Left renal pelvis (tissue), 4 donors: ENCODE data around the gene VWA2. TPM values are rescaled to one million over a fixed set of nuclear protein-coding genes. Genes with fewer than 3 reads are reported as not detected.

ENCODE experiments used
- DNase-seq, 4 donors: peaks; one replicate each; pipeline ENCODE4 v3.0.0-alpha.2; 2013; ENCODE audit warnings: low read depth in 4 of 4, low spot score in 3 of 4
- polyA plus RNA-seq, 4 donors: library from polyadenylated mRNA; unstranded; fragments of 120-200 nt; gene quantifications; one replicate each; pipeline ENCODE4 v1.2.1, GENCODE V29; 2013; ENCODE audit not compliant: insufficient read length in 4 of 4

VWA2 gene
- polyA plus RNA-seq, 4 donors: 0.25 to 2.8 (median 2.0) TPM

DNA sequence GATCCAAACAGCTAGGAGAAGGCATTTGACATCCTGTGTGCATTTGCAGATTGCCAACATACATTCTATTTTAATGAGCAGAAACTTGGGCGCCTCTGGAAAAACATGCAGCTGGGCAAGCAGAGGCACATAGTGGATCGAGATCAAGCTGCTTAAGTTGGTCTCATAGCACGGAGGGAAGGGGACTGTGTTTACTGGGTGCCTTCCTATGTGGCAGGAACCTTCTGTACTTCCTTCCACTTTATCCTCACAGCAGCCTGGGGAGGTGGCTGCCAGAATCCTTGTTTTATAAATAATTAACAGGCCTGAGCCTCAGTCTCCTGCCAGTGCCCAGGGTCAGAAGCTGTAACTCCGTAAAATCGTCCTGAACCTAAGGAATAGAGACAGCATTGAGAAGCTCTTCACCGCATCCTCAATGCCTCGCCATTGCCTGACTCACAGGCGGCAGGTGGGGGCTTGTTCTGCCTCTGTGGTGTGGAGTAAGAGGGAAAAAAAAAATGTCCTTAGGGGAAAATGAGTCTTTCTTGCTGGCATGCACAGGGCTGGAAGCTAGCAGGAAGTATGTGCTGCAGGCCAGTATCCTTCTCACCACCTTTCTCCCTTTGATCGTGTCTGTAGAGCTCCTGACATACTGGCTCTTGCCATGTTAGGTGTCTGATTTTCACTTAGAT is 6.2 kb downstream of the VWA2 start:
- DNase-seq: no peak

DNA sequence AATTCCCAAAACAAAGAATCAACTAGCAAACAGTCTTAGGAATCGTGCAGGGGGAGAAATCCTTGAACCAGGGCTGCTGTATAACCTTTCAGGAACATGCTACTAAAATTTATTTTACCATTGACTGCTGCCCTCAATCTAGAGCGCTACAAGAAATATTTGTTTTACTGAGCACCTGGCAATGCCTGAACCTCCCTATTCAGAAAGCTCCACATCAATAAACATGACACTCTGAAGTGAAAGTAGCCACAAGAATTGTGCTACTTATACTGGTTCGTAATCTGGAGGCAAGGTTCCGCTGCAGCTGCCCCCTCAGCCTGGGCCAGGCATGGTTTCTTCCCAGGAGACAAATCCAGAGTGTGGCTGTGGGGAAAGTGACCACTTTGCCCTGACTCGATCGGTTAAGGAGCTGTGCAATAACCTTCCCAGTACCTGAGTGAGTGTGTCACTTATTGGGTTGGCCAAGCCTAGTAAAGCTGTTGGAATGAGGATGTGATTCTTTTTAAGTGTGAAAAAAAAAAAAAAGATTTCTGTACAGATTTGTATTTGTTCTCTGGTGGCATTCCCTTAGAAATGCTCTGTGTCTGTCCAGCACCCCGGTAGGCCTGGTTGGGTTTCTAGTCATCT is 7.7 kb downstream of the VWA2 start:
- DNase-seq: no peak

DNA sequence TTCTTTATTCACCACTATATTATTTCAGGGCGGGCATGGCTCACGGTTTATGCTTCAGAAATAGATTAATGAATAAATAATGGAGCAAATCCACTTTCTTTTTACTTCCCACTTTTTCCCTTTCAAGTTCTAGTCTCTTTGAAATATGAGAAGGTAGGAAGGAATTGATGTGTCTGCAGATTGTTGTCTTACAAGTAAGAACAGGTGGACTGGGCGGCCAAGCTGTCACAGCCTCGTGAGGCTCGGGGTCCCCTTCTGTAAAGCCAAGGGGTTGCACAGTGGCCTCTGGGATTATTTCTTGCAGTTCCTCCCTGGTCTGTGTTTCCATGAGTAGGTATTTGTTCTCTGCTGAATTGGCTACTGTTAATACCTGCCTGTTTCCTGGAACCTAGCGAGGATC is 11.2 kb downstream of the VWA2 start:
- no peak for DNase-seq

DNA sequence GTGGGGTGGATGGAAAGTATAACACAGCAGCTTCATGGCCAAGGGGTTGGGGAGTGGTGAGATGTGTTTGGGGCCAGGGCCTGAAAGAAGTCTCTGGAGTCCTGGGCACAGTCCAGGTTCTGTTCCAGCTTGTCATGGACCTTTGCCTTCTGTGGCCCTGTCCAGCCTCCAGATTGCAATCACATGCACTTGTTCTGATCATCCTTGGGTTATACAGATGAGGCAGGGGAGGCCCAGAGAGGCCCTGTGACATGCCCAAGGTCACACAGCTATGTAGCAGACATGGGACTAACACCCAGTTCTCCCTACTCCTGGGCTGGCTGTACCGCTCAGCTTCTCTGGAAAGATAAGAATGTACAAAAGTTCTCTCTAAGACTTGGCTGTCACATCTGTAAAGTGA is 11.7 kb downstream of the VWA2 start:
- DNase-seq: no peak

DNA sequence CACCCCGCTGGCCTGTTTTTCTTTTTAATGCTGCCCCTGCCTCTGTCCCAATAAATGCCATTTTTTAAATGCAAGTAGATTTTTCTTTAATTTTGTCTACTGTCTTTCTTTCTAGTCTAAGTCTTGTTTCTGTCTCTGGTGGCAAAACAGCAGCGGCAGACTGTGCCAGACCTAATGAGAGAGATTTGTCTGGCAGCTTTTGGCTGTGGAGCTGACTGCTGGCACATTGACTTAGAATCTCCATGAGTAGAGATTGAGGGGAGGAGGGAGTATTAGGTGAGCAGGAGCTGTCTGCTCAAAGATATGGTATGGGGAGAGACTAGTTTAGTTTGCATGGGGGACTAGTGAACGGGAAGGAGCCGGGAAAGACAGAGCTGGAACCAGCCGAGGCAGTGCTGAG is 13.0 kb downstream of the VWA2 start:
- DNase-seq: no peak

DNA sequence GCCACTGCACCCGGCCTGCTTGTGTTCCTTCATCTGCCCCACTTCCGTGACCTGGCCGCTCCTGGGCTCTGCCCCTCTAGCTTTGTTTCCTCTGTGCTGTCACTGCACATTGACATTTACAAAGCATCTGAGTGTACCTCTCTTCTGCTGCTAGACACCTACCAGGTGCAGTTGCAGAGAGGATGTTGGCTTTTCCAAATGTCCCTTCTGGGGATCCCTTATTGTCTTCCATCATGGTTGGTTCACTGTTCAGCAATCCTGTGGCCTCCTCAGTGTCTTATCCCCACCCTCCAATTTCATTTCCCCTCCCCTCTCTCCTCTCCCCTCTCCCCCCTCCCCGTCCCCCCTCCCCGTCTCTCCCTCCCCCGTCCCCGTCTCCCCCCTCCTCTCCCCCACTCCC is 13.8 kb downstream of the VWA2 start:
- no peak for DNase-seq

DNA sequence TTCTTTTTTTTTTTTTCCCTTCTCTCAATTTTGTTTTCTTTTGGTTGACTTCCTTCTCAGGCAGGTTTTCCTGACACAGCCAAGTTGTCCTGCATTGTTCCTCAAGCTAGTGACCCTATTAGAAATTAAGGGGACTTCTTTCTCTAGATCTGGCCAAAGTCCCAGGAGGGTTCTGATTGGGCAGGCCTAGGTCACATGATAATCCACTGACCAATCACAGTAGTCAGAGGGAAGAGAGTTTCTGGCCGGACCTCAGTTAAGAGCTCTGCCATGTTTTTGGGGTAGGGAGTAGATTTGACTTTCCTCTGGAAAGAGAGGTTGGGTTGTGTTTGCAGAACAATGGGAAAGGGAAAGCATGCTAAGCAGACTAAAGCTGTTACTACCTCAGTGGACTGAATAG is 16.2 kb downstream of the VWA2 start:
- DNase-seq: no peak

DNA sequence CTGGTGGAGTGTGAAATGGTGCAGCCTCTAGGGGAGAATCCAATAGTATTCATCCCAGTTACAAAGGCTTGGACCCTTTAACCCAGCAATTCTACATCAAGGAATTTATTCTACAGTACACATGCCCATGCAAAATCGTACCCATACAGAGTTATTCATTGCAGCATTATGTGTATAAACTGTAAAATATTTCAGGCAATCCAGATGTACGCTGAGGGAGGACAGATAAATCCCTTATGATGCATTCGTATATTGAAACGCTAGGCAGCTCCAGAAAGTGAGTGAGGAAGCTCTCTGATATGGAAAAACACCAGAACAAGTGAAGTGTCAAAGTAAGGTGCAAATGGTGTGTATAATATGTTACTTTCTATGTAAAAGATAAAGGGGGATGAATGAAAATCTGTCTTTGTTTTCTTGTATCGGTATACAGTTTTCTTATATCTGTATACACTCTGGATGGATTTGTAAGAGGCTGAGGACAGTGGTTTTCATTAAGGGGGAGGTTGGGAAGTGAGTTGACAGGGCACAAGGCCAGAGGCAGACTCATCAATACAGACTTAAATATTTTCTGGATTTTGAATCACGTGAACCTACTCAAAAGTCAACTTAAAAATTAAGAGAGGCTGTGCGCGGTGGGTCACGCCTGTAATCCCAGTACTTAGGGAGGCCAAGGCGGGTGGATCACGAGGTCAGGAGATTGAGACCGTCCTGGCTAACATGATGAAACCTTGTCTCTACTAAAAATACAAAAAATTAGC is 17.1 kb downstream of the VWA2 start:
- no peak for DNase-seq

DNA sequence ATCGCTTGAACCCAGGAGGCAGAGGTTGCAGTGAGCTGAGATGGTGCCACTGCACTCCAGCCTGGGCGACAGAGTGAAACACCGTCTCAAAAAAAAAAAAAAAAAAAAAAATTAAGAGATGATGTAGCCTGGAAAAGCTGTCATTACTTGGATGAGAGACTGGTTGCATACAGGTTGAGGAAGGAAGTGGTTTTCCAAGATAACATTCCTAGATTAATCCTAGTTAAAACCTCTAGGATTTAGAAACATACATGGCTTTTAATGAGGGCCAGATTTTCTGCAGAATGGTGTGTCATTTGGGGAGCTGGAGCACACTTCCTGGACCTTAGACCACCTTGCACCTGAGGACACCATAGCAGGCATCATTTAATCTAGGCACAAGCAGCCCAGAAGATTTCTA is 17.8 kb downstream of the VWA2 start:
- DNase-seq: no peak

DNA sequence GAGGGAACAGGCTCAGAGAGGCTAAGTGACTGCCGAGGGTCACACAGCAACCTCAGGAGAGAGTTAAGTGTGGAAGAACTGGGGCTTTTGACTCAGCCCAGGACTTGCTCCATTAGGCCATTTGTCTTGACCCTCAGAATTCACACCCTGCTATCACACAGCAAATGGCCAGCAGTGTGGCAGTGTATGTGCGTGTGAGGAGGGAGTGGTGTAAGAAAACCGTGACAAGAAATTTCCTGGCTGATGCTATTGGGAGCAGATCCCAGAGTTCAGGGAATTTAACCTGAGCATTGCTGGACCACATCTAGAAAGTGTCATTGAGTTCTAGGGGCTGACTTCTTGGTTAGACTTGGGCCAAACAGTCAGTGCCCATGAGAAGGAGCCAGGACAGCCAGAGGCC is 18.4 kb downstream of the VWA2 start:
- DNase-seq: no peak

DNA sequence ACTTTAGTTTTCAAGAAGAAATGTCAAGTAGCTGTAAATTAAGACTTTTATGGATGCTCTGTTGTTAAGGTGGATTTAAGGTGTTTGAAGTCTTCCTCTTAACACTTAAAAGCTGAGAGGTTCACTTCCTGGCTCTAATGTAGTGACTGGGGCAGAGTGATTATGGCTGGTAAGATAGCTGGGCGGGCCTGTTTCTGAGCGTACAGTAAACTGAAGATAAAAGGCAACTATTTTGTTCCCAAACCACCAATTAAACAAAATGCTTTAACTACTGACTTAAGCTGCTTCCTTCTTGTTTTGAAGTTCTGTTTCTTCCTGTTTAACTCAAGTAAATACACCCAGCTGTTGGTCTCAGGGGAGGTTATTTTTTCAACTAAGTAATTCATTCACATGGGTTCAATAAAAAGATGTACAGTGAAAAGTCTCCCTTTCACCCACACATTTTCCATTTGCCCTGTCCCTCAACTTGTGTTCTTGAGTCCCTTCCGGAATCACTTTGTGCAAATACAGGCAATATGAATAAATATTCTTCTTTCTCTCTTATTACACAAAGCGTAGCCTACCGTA is 19.3 kb downstream of the VWA2 start:
- DNase-seq: no peak

DNA sequence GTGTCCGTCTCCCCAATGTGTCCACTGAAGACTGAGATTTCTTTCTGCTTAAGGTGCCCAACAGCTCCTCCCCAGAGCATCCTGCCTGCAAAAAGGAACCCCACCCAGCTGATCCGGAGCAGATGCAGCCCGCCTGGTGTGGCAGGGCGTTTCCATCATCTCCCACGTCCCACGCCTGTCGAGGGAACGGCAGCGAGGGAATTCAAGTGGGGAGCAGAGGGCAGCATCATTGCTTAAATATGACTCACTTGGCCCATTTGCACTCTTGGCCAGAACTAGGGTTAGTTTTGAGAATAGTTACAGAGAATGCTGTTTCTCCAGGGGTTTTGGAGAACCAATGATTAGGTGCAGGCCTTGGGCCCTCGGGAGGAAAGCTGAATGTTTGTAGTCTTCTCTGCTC is 20.8 kb downstream of the VWA2 start:
- no peak for DNase-seq

DNA sequence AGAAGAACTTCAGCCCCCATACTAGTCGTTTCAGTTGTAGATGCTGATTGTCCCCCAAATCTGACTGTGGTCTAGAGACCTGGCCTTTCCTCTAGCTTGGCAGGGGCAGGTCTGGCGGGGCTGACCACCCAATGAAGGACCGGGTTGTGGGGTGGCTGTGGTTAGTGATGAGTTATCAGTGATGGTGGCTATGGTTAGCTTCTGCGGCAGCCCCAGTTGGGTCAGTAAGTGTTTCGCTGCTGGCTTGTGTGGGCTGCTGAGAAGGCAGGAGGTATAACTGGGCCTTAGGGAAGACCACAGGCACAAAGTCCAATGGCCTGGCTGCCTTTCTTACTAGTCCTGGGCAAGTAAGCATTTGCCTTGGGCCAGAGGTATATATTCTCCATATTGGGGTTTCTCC is 21.3 kb downstream of the VWA2 start:
- no peak for DNase-seq

DNA sequence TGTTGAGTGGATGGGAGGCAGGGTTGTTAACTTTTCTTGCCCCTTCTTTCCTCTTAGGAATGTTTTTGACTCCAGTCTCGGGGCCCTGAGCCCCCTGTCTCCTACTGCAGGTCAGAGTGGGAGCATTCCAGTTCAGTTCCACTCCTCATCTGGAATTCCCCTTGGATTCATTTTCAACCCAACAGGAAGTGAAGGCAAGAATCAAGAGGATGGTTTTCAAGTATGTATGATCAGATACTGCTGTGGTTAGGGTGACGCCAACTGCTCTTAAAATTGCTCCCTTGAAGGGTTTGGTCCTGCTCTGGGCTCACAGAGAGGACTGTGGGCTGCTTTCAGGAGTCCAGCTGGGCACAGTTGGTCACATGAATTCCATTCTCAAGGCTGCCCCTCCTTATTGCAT is 22.0 kb downstream of the VWA2 start:
- no peak for DNase-seq

DNA sequence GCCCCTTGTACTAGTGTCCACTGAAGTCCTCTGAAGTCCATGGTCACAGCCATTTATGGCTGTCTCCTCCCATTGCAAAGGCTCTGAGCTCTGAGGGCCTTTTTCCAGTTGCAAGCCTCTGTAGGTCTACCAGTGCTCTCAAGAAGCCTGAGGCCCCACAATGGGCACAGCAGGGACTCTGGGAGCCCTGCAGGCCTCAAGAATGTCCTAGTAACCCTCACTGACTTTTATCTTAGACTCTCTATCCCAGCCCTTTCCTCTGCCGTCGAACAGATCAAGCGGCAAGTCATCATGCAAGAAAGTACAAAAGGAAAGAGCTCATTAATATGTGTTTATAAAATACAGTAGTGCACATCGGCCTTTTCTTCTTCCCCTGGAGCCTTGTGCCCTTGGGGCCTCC is 23.4 kb downstream of the VWA2 start:
- DNase-seq: no peak

DNA sequence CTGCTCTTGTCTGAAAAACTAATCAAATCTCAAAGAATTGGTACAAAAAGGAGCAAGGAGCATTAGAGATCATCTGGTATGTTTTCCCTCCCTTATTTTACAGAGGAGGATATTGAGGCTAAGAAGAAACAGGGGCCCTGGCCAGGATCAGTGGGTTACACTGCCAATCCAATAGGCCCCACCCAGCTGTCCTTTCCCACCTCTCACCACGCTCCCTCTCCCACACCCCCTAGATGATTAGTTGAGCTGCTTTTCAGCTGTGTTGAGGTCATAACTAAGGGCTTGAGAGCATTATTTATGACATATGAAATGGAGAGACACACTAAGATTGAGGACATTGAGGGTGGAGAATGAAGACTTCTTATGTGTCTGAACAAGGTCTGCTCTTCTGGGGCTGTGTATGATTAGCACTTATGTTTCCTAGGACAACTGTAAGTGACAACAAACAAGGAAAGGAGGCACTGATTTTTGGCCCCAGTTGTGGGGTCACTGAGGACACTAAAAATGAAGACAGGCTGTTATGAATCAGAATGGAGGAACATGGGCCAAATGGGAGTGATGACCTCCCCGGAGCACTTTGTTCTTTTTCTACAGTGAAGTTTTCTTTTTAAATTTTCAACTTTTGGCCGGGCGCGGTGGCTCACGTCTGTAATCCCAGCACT is 26.5 kb downstream of the VWA2 start:
- no peak for DNase-seq

DNA sequence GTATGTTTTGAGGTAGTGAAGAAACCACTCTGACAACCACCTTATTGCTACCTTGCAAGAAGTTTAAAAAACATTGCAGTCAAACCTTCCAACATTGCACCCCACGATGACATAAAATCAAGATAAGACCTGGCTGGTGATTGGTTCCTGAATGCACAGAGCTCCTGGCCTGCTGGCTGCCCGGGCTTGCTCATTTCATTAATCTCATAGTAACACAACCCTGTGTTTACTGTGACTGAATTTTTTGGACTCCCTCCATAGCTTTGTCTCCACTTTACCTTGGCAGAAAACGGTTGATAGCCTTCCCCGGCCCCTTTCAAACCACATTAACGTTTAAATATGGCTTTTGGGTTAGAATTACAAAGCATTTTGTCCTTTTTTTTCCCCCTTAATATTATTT is 27.5 kb downstream of the VWA2 start:
- no peak for DNase-seq

DNA sequence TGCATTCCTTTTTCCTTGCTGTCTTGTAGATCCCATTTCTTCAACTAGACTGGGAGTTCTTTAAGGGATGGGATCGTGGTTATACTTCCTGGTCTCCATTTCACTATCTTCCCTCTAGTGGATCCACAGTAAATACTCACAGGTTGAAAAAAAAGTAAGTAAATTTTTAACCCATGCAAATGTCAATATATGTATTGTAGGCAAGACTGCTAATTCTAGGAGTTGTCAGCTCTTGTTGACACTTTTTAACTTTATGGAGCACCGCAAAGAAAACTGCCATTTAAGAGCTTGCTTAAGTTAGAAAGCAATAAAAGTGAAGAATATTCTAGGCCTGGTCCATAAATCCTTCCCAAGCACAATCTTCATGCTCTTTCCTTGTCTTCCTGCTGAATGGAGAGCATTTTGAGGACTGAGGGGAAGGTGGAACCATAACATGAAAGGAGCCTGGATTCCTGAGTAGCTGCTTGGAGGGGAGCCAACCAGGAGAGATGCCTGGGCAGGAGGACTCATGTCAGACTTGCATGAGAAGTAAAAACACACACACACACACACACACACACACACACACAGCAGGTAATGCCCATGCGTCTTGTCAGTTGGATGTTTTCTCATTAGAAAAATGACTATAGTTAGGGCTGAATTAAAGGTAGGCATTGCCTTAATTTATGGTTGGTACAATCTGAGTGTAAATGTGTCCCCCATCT is 32.2 kb downstream of the VWA2 start:
- no peak for DNase-seq

DNA sequence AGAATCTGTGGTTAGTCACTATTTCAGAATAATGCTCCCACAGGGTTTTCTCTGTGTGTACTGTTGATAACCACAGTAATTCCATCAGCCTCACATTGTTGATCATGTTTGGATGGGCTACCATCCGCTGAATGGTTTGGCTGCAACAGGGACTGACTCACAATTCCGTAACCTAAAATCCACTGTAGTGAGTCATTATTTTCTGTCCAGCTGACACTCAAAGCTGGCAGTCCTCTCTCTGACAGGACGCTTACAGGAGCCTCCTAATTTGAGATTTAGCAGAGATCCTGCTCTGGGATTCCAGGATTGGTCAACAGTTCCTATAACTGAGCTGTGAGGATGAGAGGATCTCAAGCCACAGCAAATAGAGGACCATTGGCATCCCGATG is 32.7 kb downstream of the VWA2 start:
- DNase-seq: no peak

DNA sequence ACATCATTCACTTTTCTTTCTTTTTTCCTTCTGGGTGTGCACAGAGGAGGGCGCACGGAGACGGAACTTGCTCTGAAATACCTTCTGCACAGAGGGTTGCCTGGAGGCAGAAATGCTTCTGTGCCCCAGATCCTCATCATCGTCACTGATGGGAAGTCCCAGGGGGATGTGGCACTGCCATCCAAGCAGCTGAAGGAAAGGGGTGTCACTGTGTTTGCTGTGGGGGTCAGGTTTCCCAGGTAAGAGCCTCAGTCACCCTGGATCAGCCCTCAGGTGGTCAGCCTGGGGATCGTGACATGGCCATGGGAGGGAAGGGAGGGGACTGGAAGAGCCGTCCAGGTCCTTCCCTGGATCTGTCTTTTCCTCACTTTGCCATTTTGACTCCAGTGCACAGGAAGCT is 33.6 kb downstream of the VWA2 start:
- no peak for DNase-seq

DNA sequence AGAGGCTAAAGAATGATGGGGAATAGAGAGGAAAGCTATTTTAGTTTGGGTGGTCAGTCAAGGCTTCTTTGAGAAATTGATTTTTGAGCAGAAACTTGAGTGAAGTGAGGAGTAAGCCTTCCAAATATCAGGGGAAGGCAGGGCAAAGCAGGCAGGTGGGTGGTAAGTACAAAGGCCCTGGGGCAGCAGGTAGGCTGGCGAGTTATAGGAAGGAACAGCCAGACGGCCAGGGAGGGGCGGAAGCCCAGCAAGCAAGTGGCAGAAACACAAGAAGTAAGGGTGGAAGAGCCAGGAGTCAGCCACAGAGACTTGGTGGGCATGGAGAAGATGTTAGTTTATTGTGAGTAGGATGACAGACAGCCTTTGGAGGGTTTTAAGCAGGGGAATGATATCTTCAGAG is 34.9 kb downstream of the VWA2 start:
- DNase-seq: no peak
